Lower leg skin (tissue), 4 donors: ENCODE measurements around the gene NEXN. TPM values are rescaled to one million over a fixed set of nuclear protein-coding genes. Genes with fewer than 3 reads are reported as not detected.
"Not testable (repeated sequence)": the region's sequence is repeated elsewhere in the genome, so short reads cannot be mapped to it uniquely, and the experiment has no call there.

ENCODE experiments used
- DNase-seq, 2 donors: peaks; one replicate each; pipeline ENCODE4 v3.0.0-alpha.2; 2019; ENCODE audit warnings: low spot score in 2 of 2
- H3K4me3 ChIP-seq: fragments of 200-600 bp; sonication (generic); 2 replicates; pipeline ENCODE4 v1.5.1; 2017; ENCODE audit warnings: mild to moderate bottlenecking, low read depth; ENCODE audit not compliant: poor library complexity, severe bottlenecking
- CTCF ChIP-seq, 3 donors: fragments of 450-650 bp; IDR thresholded peaks; one replicate each; pipeline ENCODE4 v1.5.1; 2016; ENCODE audit warnings: antibody characterized with exemption in 3 of 3, mild to moderate bottlenecking in 3 of 3, moderate library complexity in 2 of 3
- POLR2A ChIP-seq, 2 donors: fragments of 450-650 bp; IDR thresholded peaks; one replicate each; pipeline ENCODE4 v1.6.1; 2016 to 2017; ENCODE audit warnings: antibody characterized with exemption in 2 of 2, mild to moderate bottlenecking in 1 of 2, moderate library complexity in 1 of 2
- WGBS, 2 donors: methylation state at CpG; one replicate each; pipeline ENCODE4 v1.1.5; 2018; 5-methylcytosine and 5-hydroxymethylcytosine counted together
- intact Hi-C: fragments of 100-400 bp; cut with DNase I; formaldehyde crosslinking; loops from one replicate; pipeline ENCODE4 v1.15.0; 2023; ENCODE audit warnings: low total_unique reads
- total RNA-seq, 4 donors: library from RNA; depleted of rRNA; stranded (reverse); fragments of >200 nt; gene quantifications; one replicate each; pipeline ENCODE4 v1.1.0, GENCODE V29; 2016

Gene NEXN
- total RNA-seq, 4 donors from 2014 or later, result 0.84 to 4.3 (median 2.0) TPM

GRCh38 chr1:77976433-77977076 is 88.1 kb downstream of the NEXN start:
- intact Hi-C loops, result loop anchor here (10.0 kb wide), 1 partner anchor 138 kb away; no protein-coding TSS in a partner anchor
- TF ChIP-seq POLR2A (IDR thresholded peaks at IDR 0.05), result no peak
- TF ChIP-seq CTCF (IDR thresholded peaks at IDR 0.05), result no peak
- WGBS, 2 donors, result 74 to 77% methylated on average over 13 of the region's 13 CpGs
- no peak for DNase-seq
- H3K4me3 ChIP-seq, result peak overlapping the region; percentile 25

- 0 to 1% methylated on average over 5 of the region's 5 CpGs for WGBS, 2 donors
- peak overlapping the region; percentile 72 for H3K4me3 ChIP-seq
- intact Hi-C loops, result loop anchor here (10.0 kb wide), 1 partner anchor 137 kb away; no protein-coding TSS in a partner anchor
- no peak for TF ChIP-seq CTCF (IDR thresholded peaks at IDR 0.05)
- TF ChIP-seq POLR2A (IDR thresholded peaks at IDR 0.05), result no peak
- no peak for DNase-seq
Observed at GRCh38 chr1:77977989-77978292, 89.5 kb downstream of the NEXN start.

GRCh38 chr1:77978293-77978968 is 90.0 kb downstream of the NEXN start:
- TF ChIP-seq CTCF (IDR thresholded peaks at IDR 0.05), result no peak
- no peak for TF ChIP-seq POLR2A (IDR thresholded peaks at IDR 0.05)
- peak in 1 of 2 donors; percentile 87 for DNase-seq
- intact Hi-C loops, result loop anchor here (10.0 kb wide), 1 partner anchor 136 kb away; no protein-coding TSS in a partner anchor
- peak overlapping the region; percentile 72 for H3K4me3 ChIP-seq
- 0 to 1% methylated on average over 34 of the region's 34 CpGs for WGBS, 2 donors

- intact Hi-C loops, result loop anchor here (10.0 kb wide), 1 partner anchor 136 kb away; no protein-coding TSS in a partner anchor
- WGBS, 2 donors, result 0 to 1% methylated on average over 57 of the region's 57 CpGs
- peak; percentile 98 to 99 for DNase-seq
- peak within 1 kb of the TSS; percentile 72 for H3K4me3 ChIP-seq
- TF ChIP-seq CTCF (IDR thresholded peaks at IDR 0.05), result peak in 1 of 3 donors; percentile 75
- TF ChIP-seq POLR2A (IDR thresholded peaks at IDR 0.05), result peak in 1 of 2 donors; percentile 4
Observed at GRCh38 chr1:77978969-77979876, 90.8 kb downstream of the NEXN start, which contains the start of gene FUBP1. Gene FUBP1 (minus strand): TSS chr1:77979072. CDS start chr1:77979004, 68 bp downstream.

GRCh38 chr1:77983352-77983996 is 95.0 kb downstream of the NEXN start:
- 85 to 88% methylated on average over 8 of the region's 8 CpGs for WGBS, 2 donors
- H3K4me3 ChIP-seq, intact Hi-C loops, DNase-seq: not testable (repeated sequence)
